Mucosa of rectum (tissue), 2 donors: ENCODE data around the gene IFNA17.
"Not testable (repeated sequence)": the region's sequence is repeated elsewhere in the genome, so short reads cannot be mapped to it uniquely, and the experiment has no call there.

Source experiments
- H3K27ac ChIP-seq, 2 donors: one replicate each; pipeline ENCODE4 v1.7.0; 2013; ENCODE audit warnings: inconsistent platforms in 2 of 2, low read depth in 2 of 2, low read length in 2 of 2
- H3K27me3 ChIP-seq, 2 donors: one replicate each; pipeline ENCODE4 v1.7.0; 2013; ENCODE audit warnings: low read length in 2 of 2; ENCODE audit not compliant: control insufficient read depth in 2 of 2, insufficient read depth in 2 of 2
- H3K36me3 ChIP-seq, 2 donors: one replicate each; pipeline ENCODE4 v1.7.0; 2013; ENCODE audit warnings: low read length in 2 of 2; ENCODE audit not compliant: control insufficient read depth in 2 of 2, insufficient read depth in 2 of 2
- H3K4me1 ChIP-seq, 2 donors: one replicate each; pipeline ENCODE4 v1.7.0; 2013; ENCODE audit warnings: low read length in 2 of 2, mild to moderate bottlenecking in 1 of 2; ENCODE audit not compliant: control insufficient read depth in 2 of 2, insufficient read depth in 2 of 2
- H3K4me3 ChIP-seq, 2 donors: one replicate each; pipeline ENCODE4 v1.7.0; 2013; ENCODE audit warnings: low read length in 2 of 2
- H3K9ac ChIP-seq, 2 donors: one replicate each; pipeline ENCODE4 v1.7.0; 2013; ENCODE audit warnings: low read length in 2 of 2, low read depth in 1 of 2, mild to moderate bottlenecking in 1 of 2
- H3K9me3 ChIP-seq, 2 donors: one replicate each; pipeline ENCODE4 v1.7.0; 2013; ENCODE audit warnings: low read length in 2 of 2; ENCODE audit not compliant: control insufficient read depth in 2 of 2
- donor health status: healthy.
- donor health status: Normal muscosa, but diverticular disease.

Gene IFNA17

GRCh38 chr9:21210311-21210710 lies 17.7 kb downstream of the IFNA17 start:
- no peaks in the 10 kb centered on the region for H3K9me3 ChIP-seq
- no peaks in the 10 kb centered on the region for H3K4me1 ChIP-seq
- H3K27ac ChIP-seq, result no peak overlapping the region
- no peak overlapping the region for H3K4me3 ChIP-seq
- H3K9ac ChIP-seq, result no peak overlapping the region
- no peaks in the 10 kb centered on the region for H3K27me3 ChIP-seq
- no peaks in the 10 kb centered on the region for H3K36me3 ChIP-seq

DNA sequence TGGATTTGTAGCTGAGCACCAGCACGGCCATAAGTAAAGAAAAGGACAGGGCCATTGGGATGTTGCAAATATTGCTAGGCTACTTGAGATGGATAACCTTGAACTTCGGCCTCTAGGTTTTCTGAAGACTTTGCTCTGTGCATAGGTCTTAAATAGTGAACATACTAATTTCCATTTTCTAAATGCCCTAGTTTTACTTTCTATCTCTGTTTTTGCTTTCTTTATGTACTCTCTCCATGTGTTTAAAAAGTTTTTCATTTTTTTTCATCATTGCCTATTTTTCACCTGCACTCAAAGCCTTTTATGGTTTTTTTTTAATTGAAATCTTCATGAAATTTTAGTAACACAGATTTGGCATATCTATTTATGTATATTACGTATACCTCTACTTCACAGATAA lies 21.0 kb downstream of the IFNA17 start, which contains the start of gene IFNA10:
TSS of gene IFNA10 (minus strand) at position 101 of the 400 bp plus-strand sequence. CDS start at position 55, 46 bp downstream.
- H3K4me3 ChIP-seq, H3K36me3 ChIP-seq, H3K27me3 ChIP-seq, H3K27ac ChIP-seq, H3K9me3 ChIP-seq, H3K9ac ChIP-seq, H3K4me1 ChIP-seq: not testable (repeated sequence)

DNA sequence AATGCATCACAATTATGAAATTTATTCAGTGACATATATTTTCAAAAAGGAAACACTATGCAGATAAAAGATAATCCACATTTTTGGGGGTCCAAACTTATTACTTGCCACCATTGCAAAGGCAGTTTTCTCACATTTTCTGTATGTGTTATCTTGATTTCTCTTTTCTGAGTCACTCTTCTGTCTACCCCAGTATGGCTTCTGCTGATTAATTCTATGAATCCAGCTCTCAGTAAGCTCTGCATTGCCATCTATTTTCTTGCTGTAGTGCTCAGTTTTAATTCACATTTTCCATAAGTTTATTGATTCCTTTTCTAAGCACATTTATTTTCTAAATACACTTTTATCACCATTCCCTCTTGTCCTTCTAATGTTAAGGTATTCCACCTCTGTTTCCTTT lies 22.8 kb downstream of the IFNA17 start:
- H3K27ac ChIP-seq, result no peak overlapping the region
- no peak overlapping the region for H3K9ac ChIP-seq
- no peaks in the 10 kb centered on the region for H3K9me3 ChIP-seq
- H3K4me3 ChIP-seq, result no peak overlapping the region
- H3K36me3 ChIP-seq, result no peaks in the 10 kb centered on the region
- H3K27me3 ChIP-seq, result no peaks in the 10 kb centered on the region
- no peaks in the 10 kb centered on the region for H3K4me1 ChIP-seq

DNA sequence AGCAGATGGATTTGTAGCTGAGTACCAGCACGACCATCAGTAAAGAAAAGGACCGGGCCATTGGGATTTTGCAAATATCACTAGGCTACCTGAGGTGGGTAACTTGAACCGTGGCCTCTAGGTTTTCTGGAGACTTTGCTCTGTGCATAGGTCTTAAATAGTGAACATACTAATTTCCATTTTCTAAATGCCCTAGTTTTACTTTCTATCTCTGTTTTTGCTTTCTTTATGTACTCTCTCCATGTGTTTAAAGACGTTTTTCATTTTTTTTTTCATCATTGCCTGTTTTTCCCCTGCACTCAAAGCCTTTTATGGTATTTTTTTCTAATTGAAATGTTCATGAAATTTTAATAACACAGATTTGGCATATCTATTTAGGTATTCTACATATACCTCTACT lies 25.9 kb downstream of the IFNA17 start, which contains the start of gene IFNA7:
TSS of gene IFNA7 (minus strand) at position 101 of the 400 bp plus-strand sequence. CDS start at position 61, 40 bp downstream.
- H3K4me3 ChIP-seq, H3K27me3 ChIP-seq, H3K36me3 ChIP-seq, H3K4me1 ChIP-seq, H3K27ac ChIP-seq, H3K9ac ChIP-seq, H3K9me3 ChIP-seq: not testable (repeated sequence)

DNA sequence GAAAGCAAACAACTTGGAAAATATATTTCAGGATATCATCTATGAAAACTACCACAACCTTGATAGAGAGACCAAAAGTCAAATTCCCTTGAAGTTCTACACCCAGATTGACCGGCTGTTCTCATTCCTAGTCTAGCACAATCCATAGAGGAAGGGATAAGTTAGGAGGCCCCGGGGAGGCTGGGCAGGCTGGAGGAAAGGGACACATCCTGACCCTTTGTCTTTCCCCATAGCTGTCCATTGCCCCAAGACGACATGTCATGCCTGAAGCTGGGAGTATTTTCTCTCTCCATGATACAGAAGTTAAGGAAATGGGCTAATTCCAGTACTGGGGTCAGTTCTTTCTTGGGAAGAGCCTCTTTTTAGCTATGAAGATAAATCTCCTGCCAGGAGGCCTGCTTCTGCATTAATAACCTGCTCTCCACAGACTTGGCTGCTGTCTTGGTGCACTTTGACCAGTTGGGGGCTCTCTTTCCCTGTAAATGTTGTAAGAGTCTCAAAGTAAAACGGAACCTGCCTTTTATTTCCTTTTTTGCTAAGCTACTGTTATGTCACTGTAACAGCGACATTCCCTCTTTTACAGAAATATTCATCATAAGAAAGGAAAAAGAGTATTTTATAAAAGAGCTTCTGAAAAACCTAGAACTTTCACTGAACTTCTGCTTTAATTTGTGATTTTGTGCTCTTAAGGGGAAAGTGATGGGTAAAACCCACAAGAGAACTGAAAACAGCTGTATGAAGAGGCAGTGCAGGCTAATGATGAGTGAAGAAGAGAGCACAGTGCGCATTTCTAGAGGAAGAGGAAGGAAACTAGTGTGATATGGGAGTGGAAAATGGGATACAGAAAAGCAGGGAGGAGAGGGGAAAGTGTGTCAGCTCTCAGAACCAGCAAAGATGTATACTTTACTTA lies 32.9 kb downstream of the IFNA17 start:
- not testable (repeated sequence) for H3K4me1 ChIP-seq, H3K27ac ChIP-seq, H3K36me3 ChIP-seq, H3K4me3 ChIP-seq, H3K9me3 ChIP-seq, H3K27me3 ChIP-seq, H3K9ac ChIP-seq

- not testable (repeated sequence) for H3K9ac ChIP-seq, H3K4me1 ChIP-seq, H3K9me3 ChIP-seq, H3K36me3 ChIP-seq, H3K27me3 ChIP-seq, H3K4me3 ChIP-seq, H3K27ac ChIP-seq
These were observed 40.5 kb downstream of the IFNA17 start, which contains the start of gene IFNA4 for GRCh38 chr9:21187487-21187886. Gene IFNA4 (minus strand): TSS chr9:21187587. CDS start chr9:21187531, 56 bp downstream.

- H3K27ac ChIP-seq, H3K9ac ChIP-seq, H3K27me3 ChIP-seq, H3K4me1 ChIP-seq, H3K4me3 ChIP-seq, H3K36me3 ChIP-seq, H3K9me3 ChIP-seq: not testable (repeated sequence)
These were observed 44.9 kb downstream of the IFNA17 start for GRCh38 chr9:21182810-21183736.
